H1 (cell line): ENCODE measurements around the gene RHOG. TPM values are rescaled to one million over a fixed set of nuclear protein-coding genes. Genes with fewer than 3 reads are reported as not detected.

Source experiments
- BCL11A ChIP-seq, 2 experiments: IDR thresholded peaks; one replicate each; pipeline ENCODE4 v1.6.1; 2011; ENCODE audit warnings: low read depth in 2 of 2, low read length in 2 of 2, mild to moderate bottlenecking in 2 of 2
- EGR1 ChIP-seq: IDR thresholded peaks from 2 replicates; pipeline ENCODE4 v1.6.1; 2011; ENCODE audit warnings: low read depth, low read length, borderline replicate concordance
- EP300 ChIP-seq, 2 experiments: IDR thresholded peaks; 1 replicate in 1 of 2; 2 replicates in 1 of 2; pipeline ENCODE4 v1.6.1; 2011 to 2012; ENCODE audit warnings: low read depth in 2 of 2, low read length in 2 of 2, mild to moderate bottlenecking in 2 of 2, borderline replicate concordance in 1 of 2, inconsistent platforms in 1 of 2, moderate library complexity in 1 of 2
- FOSL1 ChIP-seq: IDR thresholded peaks from 2 replicates; pipeline ENCODE4 v1.6.1; 2011; ENCODE audit warnings: mild to moderate bottlenecking, low read depth, low read length, moderate library complexity; ENCODE audit not compliant: insufficient read depth
- GTF2F1 ChIP-seq: IDR thresholded peaks from 2 replicates; pipeline ENCODE4 v1.6.1; 2012; ENCODE audit warnings: low read depth, low read length, improper control_type of control experiment, borderline replicate concordance
- KDM4A ChIP-seq: IDR thresholded peaks from one replicate; pipeline ENCODE4 v1.7.1; 2012; ENCODE audit warnings: low read depth, mild to moderate bottlenecking, moderate library complexity, low read length, inconsistent platforms; ENCODE audit not compliant: severe bottlenecking
- RFX5 ChIP-seq: IDR thresholded peaks from 2 replicates; pipeline ENCODE4 v1.6.1; 2011; ENCODE audit warnings: low read depth, low read length, improper control_type of control experiment, borderline replicate concordance
- TAF1 ChIP-seq: IDR thresholded peaks from 2 replicates; pipeline ENCODE4 v1.6.1; 2011; ENCODE audit warnings: mild to moderate bottlenecking, low read depth, low read length
- YY1 ChIP-seq: IDR thresholded peaks from 2 replicates; pipeline ENCODE4 v1.6.1; 2011; ENCODE audit warnings: low read depth, mild to moderate bottlenecking, low read length
- polyA plus RNA-seq, 7 experiments: library from polyadenylated mRNA; depleted of rRNA in 3 of 7; stranded (reverse) in 5 of 7; unstranded in 2 of 7; fragments of >200 nt in 5 of 7; fragments of 200-250 nt in 2 of 7; gene quantifications; 1 replicate in 5 of 7; 2 replicates in 1 of 7; 4 replicates in 1 of 7; pipeline versions ENCODE4 v1.2.1 to v1.2.3, GENCODE V29; 2011 to 2013; ENCODE audit warnings: missing spikeins in 2 of 7, mixed read lengths in 2 of 7
- total RNA-seq: library from RNA; stranded (reverse); fragmentation: NEBNext Ultra II Directional; extraction: Animal tissue kit (Norgen Biotek cat#: 25700); gene quantifications from 2 replicates; pipeline ENCODE4 v1.2.1, GENCODE V29; 2021

The RHOG gene
- total and polyA plus RNA-seq, 2 of the 8 experiments (the other 6 are each of a cell fraction or from before 2014, with no cell fraction given), result 28.3 to 69.6 TPM

- TF ChIP-seq YY1, result no peak
- TF ChIP-seq EP300 (IDR thresholded peaks at IDR 0.05; ENCODE audit: borderline replicate concordance in 1 of 2, low read depth in 2 of 2, low read length in 2 of 2), result no peak
- no peak for TF ChIP-seq KDM4A
- no peak for TF ChIP-seq RFX5
- no peak for TF ChIP-seq EGR1
- no peak for TF ChIP-seq BCL11A (IDR thresholded peaks at IDR 0.05; ENCODE audit: low read depth in 2 of 2, low read length in 2 of 2)
- TF ChIP-seq TAF1, result no peak
- no peak for TF ChIP-seq GTF2F1
- no peak for TF ChIP-seq FOSL1
Observed at GRCh38 chr11:3845246-3845645, 4.5 kb upstream of the RHOG start (continued).
